ENCODE results near the gene CNTFR. TPM values are rescaled to one million over a fixed set of nuclear protein-coding genes. Genes with fewer than 3 reads are reported as not detected.
A peak's percentile ranks its signal among the peaks of the same experiment; 100 is the strongest.

Gene CNTFR
- total RNA-seq, 1 donor from 2014 or later: 112 TPM

DNA sequence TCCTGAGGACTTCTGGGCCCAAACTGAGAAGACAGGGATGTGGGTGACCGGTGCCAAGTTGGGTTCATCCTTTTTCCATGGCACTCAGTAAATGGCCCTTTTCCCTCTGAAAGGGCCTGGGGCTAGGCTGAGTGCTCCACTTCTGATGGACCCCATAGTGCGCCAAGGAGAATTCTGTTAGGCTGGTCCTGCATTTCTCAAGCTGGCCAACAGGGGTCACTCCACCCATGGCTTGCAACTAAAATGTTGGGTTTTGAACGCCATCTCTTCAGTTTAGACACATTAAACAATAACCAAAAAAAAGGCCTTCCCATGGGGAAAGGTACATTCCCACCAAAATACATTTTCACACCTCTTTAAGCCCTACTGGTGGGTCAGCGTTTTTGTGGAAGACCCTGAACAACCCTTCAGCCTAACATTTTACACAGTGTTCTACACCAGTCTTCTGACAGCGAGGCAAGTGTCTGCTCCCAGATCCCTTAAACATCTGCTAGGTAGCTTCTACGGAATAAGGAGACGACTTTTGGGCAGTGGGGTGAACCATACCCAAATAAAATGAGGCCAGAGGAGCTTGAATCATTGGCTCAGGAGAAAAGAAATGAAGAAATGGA is 27.3 kb downstream of the CNTFR start:
- Mint-ChIP-seq H3K36me3 (ENCODE audit: low read depth) (peaks cover 23% of the 10 kb centered on the region), H3K27me3 (ENCODE audit: low read depth) (no peaks in the 10 kb centered on the region), H3K4me1 (peaks cover 61% of the 10 kb centered on the region), H3K9me3 (peaks cover 4% of the 10 kb centered on the region), H3K4me3 (no peak overlapping the region), H3K27ac (ENCODE audit: unreplicated experiment) (no peak overlapping the region)
- TF ChIP-seq, protein P1, sequence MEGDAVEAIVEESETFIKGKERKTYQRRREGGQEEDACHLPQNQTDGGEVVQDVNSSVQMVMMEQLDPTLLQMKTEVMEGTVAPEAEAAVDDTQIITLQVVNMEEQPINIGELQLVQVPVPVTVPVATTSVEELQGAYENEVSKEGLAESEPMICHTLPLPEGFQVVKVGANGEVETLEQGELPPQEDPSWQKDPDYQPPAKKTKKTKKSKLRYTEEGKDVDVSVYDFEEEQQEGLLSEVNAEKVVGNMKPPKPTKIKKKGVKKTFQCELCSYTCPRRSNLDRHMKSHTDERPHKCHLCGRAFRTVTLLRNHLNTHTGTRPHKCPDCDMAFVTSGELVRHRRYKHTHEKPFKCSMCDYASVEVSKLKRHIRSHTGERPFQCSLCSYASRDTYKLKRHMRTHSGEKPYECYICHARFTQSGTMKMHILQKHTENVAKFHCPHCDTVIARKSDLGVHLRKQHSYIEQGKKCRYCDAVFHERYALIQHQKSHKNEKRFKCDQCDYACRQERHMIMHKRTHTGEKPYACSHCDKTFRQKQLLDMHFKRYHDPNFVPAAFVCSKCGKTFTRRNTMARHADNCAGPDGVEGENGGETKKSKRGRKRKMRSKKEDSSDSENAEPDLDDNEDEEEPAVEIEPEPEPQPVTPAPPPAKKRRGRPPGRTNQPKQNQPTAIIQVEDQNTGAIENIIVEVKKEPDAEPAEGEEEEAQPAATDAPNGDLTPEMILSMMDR (conservative IDR thresholded peaks at IDR 0.05): peak; percentile 72
- DNase-seq (ENCODE audit: low read depth, low spot score): no peak

DNA sequence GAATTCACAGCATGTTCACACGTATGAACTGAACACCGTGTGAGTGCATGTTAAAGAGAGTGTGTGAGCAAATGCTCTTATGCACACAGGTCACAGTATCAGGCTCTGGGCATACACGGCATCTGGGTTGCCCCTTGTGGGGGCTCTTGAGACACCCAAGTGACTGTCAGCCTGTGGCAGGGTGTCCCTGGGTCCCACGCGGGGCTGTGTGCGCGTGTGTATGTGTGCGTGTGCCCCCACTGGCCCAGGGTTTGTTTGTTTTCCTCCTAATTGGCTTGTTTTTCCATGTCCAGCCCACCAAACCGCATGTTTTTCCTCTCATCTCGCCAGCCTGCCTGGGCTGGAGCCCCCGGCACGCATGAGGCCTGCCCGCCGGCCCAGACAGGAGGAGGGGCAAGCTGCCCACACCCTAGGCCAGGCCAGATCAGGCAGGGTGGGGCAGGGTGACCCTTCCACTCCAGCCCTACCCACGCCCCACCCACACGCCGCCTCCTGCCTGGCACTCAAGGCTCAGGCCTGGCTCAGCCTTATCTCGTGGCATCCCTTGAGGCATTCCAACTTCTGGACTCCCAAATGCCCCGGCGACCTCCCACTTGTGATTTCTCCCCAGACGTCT is 28.8 kb downstream of the CNTFR start:
- DNase-seq (ENCODE audit: low read depth, low spot score): no peak
- Mint-ChIP-seq H3K4me3 (no peak overlapping the region), H3K27ac (ENCODE audit: unreplicated experiment) (peak overlapping the region; percentile 75), H3K9me3 (peaks cover 4% of the 10 kb centered on the region), H3K4me1 (peaks cover 60% of the 10 kb centered on the region), H3K27me3 (ENCODE audit: low read depth) (no peaks in the 10 kb centered on the region), H3K36me3 (ENCODE audit: low read depth) (peaks cover 25% of the 10 kb centered on the region)
- TF ChIP-seq, protein P1 (conservative IDR thresholded peaks at IDR 0.05): no peak

DNA sequence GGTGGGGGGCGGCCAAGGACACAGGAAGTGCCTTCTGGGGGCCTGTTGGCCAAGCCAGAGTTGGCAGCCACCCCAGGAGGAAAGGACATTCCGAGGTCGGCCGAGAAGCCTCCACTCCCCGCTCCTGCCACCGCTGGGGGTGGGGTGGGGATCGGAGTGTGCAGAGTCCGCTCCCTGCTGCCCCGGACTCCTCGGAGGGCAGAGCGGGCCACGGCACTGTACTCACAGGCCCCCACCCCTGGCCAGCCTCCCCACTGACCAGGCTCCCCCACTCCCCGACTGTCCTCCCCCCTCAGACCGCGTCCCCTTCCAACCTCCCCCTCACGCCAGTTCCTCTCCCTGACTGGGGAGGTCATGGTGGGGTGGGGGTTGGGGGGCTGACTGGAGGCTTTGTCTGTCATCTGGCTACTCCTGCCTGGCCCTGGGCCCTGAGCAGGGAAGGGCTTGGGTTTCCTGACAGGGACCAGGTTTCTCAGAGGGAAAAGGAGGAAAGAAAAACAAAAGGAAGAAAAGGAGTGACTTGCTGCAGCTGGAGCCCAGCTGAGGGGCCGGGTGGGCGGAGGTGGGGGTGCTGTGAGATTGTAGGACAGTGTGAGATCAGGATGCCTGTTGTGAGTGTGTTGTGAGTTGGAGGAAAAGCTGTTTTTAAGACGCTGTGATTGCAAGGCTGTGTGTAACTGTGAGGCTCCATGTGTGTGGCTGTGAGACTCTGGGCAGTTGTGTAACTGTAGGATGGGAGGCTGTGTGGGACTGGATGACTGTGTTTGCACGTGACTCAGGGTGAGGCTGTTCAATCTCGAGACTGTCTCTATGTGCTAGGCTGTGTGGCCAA is 29.7 kb downstream of the CNTFR start:
- Mint-ChIP-seq H3K27ac (ENCODE audit: unreplicated experiment) (peak overlapping the region; percentile 39), H3K4me1 (peaks cover 65% of the 10 kb centered on the region), H3K27me3 (ENCODE audit: low read depth) (no peaks in the 10 kb centered on the region), H3K9me3 (peaks cover 4% of the 10 kb centered on the region), H3K4me3 (peak overlapping the region; percentile 17), H3K36me3 (ENCODE audit: low read depth) (peaks cover 26% of the 10 kb centered on the region)
- TF ChIP-seq, protein P1 (conservative IDR thresholded peaks at IDR 0.05): no peak
- no peak for DNase-seq (ENCODE audit: low read depth, low spot score)

DNA sequence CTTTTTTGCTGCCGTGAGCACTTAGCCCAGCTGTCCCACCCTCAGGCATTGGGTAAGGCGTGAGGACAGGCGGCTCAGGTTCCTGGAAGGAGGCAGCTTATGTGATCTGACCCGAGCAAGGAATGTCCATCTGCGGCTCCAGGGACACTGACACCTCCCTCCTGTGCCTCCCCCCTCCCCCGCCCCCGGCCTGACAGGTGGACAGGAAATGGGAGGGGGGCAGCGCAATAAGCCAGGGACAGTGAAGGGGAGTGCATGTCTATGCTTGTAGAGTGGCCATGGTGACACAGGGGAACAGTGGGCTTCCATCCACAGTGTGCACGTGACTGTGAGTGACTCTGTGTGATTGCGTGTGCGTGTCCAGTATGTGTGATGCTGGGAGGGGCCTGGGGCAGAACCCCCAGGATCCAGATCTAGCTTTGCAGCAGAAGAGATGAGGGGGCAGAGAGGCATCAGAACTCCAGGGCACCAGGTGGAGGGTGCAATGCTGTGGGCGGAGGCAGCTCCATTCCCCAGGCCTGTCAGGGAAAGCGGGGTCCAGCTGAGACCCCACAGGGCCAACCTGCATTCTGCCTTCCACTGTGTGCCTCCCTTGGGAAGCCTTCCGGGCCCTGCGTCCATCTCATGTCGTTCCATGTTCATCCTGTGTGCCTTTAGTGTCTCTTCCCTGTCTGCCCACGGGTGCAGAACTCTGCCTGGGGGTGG is 30.5 kb downstream of the CNTFR start:
- H3K27ac Mint-ChIP-seq (ENCODE audit: unreplicated experiment): no peak overlapping the region
- H3K4me3 Mint-ChIP-seq: peak overlapping the region; percentile 54
- H3K36me3 Mint-ChIP-seq (ENCODE audit: low read depth): peaks cover 25% of the 10 kb centered on the region
- H3K27me3 Mint-ChIP-seq (ENCODE audit: low read depth): no peaks in the 10 kb centered on the region
- TF ChIP-seq, protein P1 (conservative IDR thresholded peaks at IDR 0.05): no peak
- DNase-seq (ENCODE audit: low read depth, low spot score): no peak
- peaks cover 4% of the 10 kb centered on the region for H3K9me3 Mint-ChIP-seq
- H3K4me1 Mint-ChIP-seq: peaks cover 63% of the 10 kb centered on the region

DNA sequence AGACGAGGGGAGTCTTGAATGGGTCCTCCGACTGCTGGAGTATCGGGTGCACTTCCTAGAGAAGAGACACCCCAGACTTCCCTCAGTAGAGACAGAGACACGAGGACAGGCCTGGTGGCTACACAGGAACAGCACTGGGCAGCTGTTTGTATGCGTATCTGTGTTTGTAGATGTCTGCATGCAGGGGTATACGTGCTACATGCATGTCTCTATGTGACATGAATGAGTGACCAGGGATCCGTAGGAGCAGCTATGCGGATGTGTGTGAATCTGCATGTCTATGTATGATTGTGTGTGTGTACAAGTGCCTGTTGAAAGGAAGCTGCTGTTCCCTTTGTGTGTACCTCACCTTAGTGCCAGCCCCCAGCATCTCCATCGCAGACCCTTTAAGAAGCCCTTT is 31.2 kb downstream of the CNTFR start:
- DNase-seq (ENCODE audit: low read depth, low spot score): no peak
- Mint-ChIP-seq H3K27me3 (ENCODE audit: low read depth) (no peaks in the 10 kb centered on the region), H3K27ac (ENCODE audit: unreplicated experiment) (no peak overlapping the region), H3K4me1 (peaks cover 58% of the 10 kb centered on the region), H3K9me3 (peaks cover 4% of the 10 kb centered on the region), H3K36me3 (ENCODE audit: low read depth) (peaks cover 18% of the 10 kb centered on the region), H3K4me3 (peak overlapping the region; percentile 54)
- TF ChIP-seq, protein P1 (conservative IDR thresholded peaks at IDR 0.05): no peak
